ENCODE results near the gene CACNG4.

Gene CACNG4

DNA sequence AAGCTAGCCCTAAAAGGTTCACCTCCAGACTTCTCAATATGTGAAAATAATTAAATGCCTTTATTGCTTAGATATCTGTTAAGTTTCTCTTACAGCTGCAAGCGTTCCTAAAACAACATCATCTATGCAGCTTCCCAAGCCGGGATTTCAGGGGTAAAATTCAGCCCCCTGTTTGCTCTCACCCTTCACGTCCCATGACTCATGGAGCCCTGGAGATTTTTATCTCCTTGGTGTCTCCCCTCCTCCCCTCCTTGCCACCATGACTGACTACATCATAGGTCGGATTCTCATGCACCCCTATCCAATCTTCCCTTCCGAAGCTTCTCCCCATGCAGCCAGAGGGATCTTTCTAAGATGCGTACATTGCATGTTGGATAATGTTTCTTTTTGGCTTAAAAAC is 21.0 kb upstream of the CACNG4 start:
- DNase-seq, result no peak
- intact Hi-C loops (cut with DNase I), result no loop called here

DNA sequence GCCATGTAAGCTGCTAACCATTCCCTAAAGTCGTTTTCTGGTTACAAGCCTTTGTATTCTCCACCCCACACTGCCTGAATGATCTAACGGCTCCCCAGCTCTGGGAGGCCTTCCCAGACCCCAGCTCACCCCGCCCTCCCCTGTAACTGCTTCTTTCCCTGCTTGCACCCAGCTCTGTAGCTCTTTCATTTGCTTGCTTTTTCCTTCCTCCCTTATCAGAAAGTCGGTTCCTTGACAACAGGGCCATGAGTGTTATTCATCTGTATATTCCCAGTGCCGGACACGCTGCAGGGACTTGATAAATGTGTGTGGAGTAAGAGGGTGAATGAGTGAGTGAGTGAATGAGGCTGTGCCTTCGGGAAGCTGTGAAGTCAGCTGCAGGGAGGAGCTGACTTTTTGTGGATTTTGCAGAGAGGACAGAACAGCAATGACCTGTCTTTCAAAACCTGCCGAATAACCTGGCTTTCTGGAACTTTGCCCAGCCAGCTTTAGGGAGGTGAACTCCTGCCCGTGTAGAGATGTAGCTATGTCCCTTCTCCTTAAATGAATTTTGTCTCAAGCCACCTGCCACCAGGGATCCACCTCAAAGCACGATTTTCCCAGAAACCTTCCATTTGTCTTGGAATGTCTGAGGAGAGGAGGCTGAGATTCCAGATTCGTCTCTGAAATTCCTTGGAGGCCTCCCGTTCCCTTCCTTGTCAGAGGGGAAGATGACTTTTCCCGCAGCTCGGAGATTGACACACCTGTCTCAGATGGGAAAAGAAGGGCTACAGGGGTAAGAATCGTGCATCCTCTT is 20.0 kb upstream of the CACNG4 start:
- DNase-seq, result no peak
- intact Hi-C loops (cut with DNase I), result no loop called here

DNA sequence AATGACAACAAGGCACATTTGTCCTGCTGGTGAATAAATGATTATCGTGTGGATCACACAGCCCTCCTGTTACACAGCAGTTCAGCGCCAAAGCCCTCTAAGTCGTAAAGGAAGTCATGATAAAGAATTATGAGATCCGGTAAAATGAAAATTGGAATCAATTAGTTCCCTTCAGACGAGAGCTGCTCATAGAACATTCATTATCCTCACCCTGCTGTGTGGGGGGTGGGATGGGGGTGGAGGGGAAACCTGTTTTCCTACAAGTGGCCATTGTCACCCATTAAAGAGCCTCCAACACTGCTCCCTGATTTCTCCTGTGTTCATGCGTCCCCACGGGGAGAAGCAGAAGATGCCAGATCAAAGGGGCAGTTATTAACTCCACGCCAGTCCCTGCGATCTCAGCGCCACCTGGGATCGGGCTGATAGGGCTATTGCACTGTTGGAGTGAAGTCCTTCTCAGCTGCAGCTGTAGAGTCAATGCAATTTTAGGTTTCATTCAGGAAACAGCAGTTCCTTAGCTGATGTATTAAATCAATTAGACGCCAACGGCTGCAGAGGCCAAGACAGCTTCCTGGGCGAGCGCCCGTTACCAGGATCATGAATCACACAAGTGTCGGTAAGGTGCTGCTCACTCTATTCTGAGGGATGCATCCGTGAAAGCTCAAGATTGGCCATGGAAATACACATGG is 19.2 kb upstream of the CACNG4 start:
- intact Hi-C loops (cut with DNase I), result no loop called here

DNA sequence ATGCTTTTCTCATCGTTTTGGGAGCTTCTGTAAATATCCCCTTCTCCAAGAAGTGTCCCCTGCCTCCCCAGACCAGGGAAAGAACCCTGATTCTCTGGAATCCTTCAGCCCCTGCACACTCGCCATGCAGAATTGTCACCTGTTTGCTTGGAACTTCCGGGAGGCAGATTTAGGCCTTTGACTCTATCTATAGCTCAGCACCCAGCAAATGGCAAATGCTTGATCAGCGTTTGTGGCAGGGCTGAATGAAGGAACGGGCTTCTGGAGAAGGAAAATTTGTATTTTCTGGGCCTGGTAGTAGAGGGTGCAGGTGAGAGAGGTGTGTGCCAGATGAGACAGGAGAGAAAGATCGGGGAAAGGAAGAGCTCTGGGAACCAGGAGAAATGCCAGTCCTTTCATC is 18.3 kb upstream of the CACNG4 start:
- intact Hi-C loops (cut with DNase I), result no loop called here
- no peak for DNase-seq

More for the DNA sequence above, 19.2 kb upstream of the CACNG4 start:
- no peak for DNase-seq

DNA sequence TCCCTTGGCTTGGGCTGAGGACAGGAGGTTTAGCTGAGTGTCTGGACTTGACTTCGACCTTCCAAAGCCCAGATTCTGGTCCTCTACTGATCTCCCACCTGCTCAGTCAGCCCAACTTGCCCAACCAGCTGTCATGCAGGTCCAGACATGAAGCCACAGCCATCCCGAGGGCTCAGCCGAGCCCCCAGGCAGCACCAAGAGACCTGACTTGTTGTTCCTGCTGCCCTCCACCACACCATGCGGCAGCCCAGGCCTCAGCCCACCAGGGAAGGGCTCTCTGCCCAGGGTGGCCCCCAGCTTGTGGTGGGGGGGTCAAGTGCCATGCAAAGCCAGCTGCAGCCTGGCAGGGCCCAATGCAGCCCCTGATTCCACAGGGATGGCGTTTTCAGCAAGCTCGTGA is 17.2 kb upstream of the CACNG4 start:
- intact Hi-C loops (cut with DNase I), result no loop called here

DNA sequence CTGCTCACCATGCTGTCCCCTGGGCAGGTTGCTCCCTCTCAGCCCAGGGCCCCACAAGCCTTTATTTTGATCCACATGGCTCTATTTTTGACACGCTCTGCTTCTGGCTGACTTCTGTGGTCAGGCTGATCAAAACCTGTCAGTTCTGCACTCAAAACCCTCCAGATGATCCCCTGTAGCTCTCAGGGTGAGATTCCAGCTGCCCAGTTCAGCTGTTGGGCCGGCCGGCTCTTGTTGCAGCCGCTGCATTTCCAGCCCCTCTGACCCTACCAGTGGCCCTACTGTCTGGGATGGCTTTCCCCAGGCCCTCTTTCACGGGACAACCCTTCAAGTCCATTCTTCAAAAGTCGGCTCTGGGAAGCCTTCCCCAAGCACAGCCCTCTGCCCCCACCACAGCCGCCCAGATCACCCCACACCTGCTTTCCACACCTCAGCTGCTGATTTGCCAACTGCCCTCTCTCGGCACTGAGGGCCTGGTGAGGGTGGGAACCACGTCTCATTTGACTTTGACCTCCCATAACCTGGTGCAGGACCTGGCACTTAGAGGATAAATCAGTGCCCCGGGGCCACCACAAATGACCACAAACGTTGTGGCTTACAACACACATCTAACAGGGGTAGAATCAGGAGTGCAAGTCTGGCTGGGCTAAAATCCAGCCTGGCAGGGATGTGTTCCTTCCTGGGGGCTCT is 16.3 kb upstream of the CACNG4 start:
- peak in 1 of 10 donors; percentile 47 for DNase-seq
- intact Hi-C loops (cut with DNase I), result no loop called here

More for the DNA sequence above, 17.2 kb upstream of the CACNG4 start:
- no peak for DNase-seq

DNA sequence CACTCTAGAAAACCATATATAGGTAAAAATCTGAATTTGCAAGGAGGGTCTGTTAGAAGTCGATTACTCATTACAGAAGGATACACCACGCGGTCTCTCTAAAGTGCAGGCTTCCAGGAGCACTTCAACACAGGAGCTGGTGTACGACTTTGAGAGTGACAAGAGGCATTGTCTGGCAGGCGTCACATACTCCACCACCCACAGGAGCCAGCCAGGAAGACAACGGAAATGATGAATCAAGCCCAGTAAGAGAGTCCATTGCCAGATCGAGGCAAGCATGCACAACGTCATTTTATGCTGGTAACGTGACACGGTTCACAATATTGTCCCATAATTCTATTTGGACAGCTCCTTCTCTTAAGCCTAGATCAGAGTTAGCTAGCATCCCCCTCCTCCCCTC is 15.0 kb upstream of the CACNG4 start:
- intact Hi-C loops (cut with DNase I), result no loop called here
- DNase-seq, result no peak

DNA sequence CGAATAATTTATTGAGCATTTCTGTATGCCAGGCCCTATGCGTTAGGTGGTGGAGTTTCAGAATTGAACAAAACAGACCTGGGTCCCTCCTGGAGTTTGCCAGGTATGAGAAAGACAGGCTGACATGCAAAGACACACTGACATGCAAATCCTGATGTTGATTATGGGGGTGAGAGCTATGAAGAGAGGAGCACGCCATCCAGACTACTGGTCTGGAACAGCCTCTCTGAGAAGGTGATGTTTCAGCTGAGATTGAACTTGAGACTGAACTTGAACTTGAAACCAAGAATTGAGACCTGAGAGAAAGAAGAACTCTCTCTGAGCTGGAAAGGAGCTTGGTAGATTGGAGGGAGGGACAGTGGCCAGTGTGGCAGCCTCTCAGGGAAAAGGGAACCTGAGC is 14.2 kb upstream of the CACNG4 start:
- intact Hi-C loops (cut with DNase I), result no loop called here
- DNase-seq, result no peak

DNA sequence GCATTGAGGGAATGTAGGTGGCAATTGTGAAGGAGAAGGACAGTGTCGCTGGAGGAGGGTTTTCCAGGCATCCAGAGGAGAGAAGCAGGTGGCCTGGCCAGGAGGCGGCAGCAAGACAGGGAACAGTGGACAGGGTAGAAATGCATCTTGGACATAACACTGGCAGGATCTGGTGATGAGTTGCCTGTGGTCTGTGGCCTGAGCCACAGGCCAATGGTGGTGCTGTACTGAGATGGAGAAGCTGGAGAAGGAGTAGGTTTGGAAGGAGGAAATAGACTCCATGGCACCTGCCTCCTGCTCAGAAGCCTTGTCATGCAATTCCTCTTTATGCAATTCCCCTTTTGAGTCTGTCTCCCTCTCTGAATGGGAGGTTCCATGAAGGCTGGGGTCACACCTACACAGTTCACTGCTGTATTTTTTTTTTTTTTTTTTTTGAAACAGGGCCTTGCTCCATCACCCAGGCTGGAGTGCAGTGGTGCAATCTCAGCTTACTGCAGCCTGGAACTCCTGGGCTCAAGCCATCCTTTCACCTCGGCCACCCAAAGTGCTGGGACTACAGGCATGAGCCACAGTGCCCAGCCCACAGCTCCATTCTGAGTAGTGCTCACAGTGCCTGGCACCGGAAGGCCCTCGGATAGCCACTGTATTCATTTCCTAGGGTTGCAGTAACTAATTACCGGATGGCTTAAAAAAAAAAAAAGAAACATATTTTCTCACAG is 13.5 kb upstream of the CACNG4 start:
- intact Hi-C loops (cut with DNase I), result no loop called here
- DNase-seq, result peak in 1 of 10 donors; percentile 27

DNA sequence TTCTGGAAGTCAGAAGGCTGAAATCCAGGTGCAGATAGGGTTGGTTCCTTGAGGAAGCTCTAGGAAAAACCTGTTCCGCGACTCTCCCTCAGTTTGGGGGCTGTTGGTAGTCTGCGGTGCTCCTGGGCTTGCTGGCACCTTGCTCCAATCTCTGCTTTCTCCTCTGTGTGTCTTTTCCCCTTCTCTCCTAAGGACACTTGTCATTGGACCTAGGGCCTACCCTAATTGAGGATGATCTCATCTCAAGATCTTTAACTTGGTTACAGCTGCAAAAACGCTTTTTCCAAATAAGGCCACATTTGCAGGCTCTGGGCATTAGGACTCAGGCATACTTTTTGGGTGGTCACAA is 12.9 kb upstream of the CACNG4 start:
- no peak for DNase-seq
- intact Hi-C loops (cut with DNase I), result no loop called here

DNA sequence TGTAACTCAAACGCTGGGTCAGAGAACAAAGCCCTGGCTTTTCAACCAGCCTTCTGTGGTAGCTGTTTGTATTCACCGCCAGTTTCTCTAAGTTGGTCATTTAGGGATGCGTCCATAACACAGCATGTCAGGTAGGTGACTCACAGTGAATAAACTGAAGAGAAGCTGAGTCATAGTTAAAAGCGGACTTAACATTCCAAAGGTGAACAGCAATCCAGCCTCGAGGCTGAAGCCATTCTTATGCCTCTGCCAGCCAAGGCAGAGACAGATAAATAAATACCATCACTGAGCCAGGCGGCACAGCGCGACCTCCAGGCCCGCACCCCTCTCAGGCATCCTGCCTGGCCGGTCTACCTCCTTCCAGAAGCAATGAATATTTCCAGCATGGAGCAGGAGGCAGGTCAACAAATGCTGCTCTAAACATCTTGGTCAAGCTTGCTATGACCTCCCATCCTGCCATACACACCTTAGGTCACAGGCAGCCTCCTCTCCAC is 12.4 kb upstream of the CACNG4 start:
- intact Hi-C loops (cut with DNase I), result no loop called here
- DNase-seq, result peak in 1 of 10 donors; percentile 31

DNA sequence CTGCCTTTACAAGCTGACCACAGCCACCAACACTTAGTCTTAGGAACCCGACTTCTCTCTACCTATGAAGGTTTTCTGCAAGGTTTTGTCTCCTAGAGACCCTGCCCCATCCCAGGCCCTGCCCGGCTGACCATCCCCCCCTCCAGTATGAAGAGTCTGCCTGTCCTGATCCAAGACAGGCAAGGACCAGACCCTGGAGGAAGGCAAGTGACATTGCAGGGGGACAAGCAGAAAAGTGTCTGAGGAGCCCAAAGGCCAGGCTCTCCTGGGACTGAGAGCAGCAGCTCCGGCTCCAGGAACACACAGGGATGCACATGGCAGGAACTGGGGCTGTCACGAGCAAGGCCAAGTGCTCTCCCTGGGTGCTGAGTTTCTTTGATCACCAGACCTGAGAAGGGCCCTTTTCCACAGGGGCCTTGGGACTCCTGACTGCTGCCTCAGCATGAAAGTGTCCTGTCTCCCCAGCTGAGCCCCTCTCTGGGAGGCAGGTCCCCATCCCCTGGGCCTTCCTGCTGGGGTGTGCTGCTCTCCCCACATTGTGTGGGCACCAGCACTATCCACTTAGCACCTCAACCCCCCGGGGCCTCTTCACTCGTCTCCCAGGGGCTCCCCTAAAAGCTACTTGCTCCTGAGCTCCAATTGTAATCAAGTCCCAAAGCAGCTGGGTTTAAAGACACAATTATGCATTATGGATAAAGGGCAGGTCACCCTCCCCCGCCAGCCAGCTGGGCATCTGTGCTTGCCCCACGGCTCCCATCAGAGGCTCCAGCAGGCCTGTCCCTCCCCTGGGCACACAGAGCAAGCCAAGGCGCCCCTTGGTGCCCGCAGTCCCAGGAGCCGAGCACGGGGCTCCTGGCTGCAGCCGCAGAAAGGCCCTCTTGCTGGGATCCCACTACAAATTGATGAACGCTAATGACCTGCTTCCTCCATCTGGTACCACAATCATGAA is 11.6 kb upstream of the CACNG4 start:
- peak in 2 of 10 donors; percentile 64 to 67 for DNase-seq
- intact Hi-C loops (cut with DNase I), result no loop called here

DNA sequence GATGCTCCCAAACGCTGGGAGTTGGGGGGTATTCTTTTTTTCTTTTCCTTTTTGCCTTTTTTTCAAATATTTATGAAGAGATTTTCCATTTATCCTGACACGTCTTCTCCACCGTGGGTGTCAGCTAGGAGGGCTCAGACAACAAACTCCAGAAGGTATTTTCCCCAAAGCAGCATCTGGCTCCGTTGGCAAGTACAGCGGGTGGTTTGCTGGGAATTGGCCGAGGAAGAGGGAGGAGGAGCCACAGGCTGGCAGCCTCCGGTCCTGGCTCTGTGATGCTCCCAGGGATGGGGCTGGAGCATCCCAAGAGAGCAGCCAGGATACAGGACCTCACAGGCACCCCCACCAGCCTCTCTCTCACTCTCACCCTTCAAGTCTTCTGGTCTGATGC is 10.9 kb upstream of the CACNG4 start:
- DNase-seq, result peak; percentile 37 to 93 (median 60)
- intact Hi-C loops (cut with DNase I), result no loop called here

DNA sequence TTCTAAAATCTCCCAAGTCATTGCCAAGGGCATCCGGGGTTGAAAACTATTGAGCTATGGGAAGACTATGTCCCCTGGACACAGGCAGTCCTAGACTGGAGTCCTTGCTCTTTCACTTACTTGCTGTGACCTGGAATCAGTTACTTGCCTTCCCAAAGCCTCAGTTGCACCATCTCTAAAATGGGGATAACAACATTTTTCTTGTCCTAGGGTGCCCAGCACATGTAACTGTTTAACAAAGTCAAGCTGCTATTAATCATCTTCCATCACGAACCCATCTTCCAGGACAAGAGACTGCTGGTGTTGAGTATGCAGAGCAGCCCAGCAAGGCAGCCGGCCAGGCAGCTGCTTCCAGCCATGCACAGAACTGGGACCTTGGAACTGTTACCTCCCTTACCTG is 9.9 kb upstream of the CACNG4 start:
- peak in 1 of 10 donors; percentile 24 for DNase-seq
- intact Hi-C loops (cut with DNase I), result no loop called here

DNA sequence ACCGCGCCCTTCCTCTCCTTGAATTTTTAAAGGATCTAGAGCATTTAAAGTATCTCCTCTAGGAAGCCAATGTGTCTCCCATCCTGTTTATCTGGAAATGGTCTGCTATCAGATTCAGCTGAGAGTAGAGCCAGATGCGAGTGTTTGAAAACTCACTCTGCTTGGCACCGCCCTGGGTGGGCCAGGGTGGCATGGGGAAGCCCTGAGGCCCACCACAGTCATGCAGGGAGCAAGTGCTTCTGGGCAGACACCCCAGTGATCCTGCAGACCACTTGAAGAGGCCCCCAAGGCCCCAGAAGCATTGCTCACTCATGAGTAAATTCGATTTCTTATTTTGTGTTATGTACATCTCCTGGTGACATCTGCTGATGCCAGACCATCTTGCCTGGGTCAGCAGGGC is 8.7 kb upstream of the CACNG4 start:
- DNase-seq, result peak in 2 of 10 donors; percentile 16 to 57
- intact Hi-C loops (cut with DNase I), result no loop called here

DNA sequence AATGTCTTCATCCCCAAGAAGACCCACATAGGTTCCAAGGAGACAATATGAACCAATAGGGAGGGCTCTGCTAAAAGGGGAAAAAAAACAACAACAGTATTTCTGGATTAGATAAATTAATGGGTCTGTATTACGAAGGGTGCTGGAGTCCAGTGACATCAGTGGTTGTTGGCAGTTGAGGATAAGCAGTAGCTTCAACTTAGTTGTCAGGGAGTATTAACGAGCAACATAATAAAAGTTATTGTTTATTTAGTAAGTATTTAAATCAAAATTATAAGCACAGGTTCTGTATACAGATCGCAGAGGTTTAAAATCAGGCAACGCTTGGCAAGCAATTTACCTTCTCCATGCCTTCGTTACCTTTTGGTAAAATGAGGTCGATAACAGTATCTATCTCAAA is 7.6 kb upstream of the CACNG4 start:
- intact Hi-C loops (cut with DNase I), result no loop called here
- DNase-seq, result no peak

DNA sequence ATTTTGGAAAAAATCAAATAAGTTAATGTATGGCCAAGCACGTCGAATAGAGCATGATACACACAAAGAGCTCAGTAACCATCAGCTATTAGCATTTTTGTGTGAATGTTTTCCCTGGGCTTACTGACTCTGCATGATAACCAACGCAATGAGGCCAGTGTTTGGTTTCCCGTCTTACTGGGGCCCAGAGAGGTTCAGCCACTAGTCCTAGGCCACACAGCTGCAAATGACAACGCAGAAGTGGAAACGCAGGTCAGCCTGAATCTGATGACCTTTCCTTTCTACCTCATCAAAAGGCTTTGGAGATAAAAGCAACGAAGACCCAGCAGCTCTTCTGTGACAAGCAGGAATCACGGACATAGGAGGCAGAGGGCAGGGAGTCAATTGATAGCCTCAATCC is 7.2 kb upstream of the CACNG4 start:
- DNase-seq, result no peak
- intact Hi-C loops (cut with DNase I), result no loop called here

DNA sequence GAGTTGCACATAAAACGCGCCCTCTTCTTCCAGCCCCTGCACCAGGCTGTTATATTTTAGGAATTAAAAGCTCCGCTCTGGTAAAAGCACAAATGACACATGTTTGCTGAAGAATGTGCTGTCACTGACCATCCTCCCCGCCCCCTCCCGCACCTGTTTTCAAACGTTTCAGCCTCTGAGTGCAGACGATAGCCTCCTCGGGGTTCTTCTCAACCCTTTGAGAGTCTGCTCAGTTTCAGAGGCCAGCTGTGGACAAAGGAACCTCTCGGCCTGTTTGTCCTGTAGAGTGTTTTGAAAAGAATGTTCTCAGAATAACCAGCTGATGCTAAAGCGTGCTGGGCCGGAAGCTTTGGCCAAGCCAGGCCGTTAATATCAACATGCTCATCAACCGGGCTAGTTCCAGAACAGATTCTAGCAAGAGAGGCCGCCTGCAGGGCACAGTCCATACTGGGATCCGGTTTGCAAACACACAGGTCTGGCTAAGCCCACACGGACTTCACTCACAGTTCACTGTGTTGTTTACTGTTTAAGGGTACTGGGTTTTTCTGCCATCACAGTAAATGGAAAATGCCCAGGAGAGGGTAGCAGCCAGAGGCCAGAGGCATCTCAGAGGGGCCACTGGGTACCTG is 6.4 kb upstream of the CACNG4 start:
- DNase-seq, result peak in 2 of 10 donors; percentile 56 to 63
- intact Hi-C loops (cut with DNase I), result no loop called here

All from posterior cingulate gyrus (tissue), 11 donors.